SK-N-SH (cell line): ENCODE results near the gene GPC5. TPM values are rescaled to one million over a fixed set of nuclear protein-coding genes. Genes with fewer than 3 reads are reported as not detected.

Experiments used
- CTCF ChIA-PET: fragments of 300-600, 350-600 bp; formaldehyde crosslinking; extraction: SDS; loops from one replicate; lab custom pipeline; 2021; lab: Yijun Ruan, JAX
- POLR2A ChIA-PET: fragments of 350-600 bp; sonication (Branson Sonifier 250); formaldehyde crosslinking; extraction: SDS; loops from one replicate; lab custom pipeline; 2020; ENCODE audit warnings: antibody characterized with exemption, inconsistent platforms; lab: Yijun Ruan, JAX
- DNase-seq: peaks from one replicate; pipeline ENCODE4 v3.0.0; 2012
- H2AFZ ChIP-seq: fragments of 200-600 bp; sonication (generic); 2 replicates; pipeline ENCODE4 v1.8.1; 2016; ENCODE audit warnings: antibody characterized with exemption, mild to moderate bottlenecking, low read depth
- H3F3A ChIP-seq: fragments of 200-600 bp; sonication (generic); replicated peaks from 2 replicates; pipeline ENCODE3; 2016; ENCODE audit warnings: antibody characterized with exemption, mild to moderate bottlenecking; ENCODE audit not compliant: insufficient read depth
- H3K27ac ChIP-seq, 2 experiments: fragments of 200-500 bp in 1 of 2; fragments of 200-600 bp in 1 of 2; sonication (Bioruptor generic) in 1 of 2; sonication (generic), shearing (Covaris generic) in 1 of 2; 2 replicates each; pipeline versions ENCODE4 v1.5.1 to v1.6.1; 2014 to 2016; ENCODE audit warnings: low read depth in 2 of 2, inconsistent platforms in 1 of 2, low read length in 1 of 2, mild to moderate bottlenecking in 1 of 2, mixed read lengths in 1 of 2
- H3K27me3 ChIP-seq: fragments of 200-600 bp; sonication (generic), shearing (Covaris generic); 2 replicates; pipeline ENCODE4 v1.6.1; 2016; ENCODE audit warnings: mixed run types; ENCODE audit not compliant: insufficient read depth
- H3K36me3 ChIP-seq, 2 experiments: fragments of 200-500 bp in 1 of 2; fragments of 200-600 bp in 1 of 2; sonication (Bioruptor generic) in 1 of 2; sonication (generic) in 1 of 2; replicated peaks in 1 of 2; 2 replicates each; pipeline versions ENCODE3 to v1.5.1; 2014 to 2016; ENCODE audit warnings: low read length in 1 of 2, mild to moderate bottlenecking in 1 of 2; ENCODE audit not compliant: insufficient read depth in 2 of 2, control insufficient read depth in 1 of 2
- H3K4me1 ChIP-seq, 2 experiments: fragments of 200-500 bp in 1 of 2; fragments of 200-600 bp in 1 of 2; sonication (Bioruptor generic) in 1 of 2; sonication (generic), shearing (Covaris generic) in 1 of 2; 2 replicates each; pipeline versions ENCODE4 v1.5.1 to v1.6.1; 2014 to 2016; ENCODE audit warnings: low read depth in 1 of 2, low read length in 1 of 2, mixed run types in 1 of 2; ENCODE audit not compliant: insufficient read depth in 2 of 2, control insufficient read depth in 1 of 2
- H3K4me2 ChIP-seq: fragments of 200-600 bp; sonication (generic), shearing (Covaris generic); 2 replicates; pipeline ENCODE4 v1.6.1; 2017; ENCODE audit warnings: mixed run types
- H3K4me3 ChIP-seq, 2 experiments: fragments of 200-500 bp in 1 of 2; fragments of 200-600 bp in 1 of 2; sonication (Bioruptor generic) in 1 of 2; sonication (generic), shearing (Covaris generic) in 1 of 2; 2 replicates each; pipeline versions ENCODE4 v1.5.1 to v1.8.1; 2014 to 2016; ENCODE audit warnings: low read depth in 2 of 2, inconsistent platforms in 1 of 2, low read length in 1 of 2, mild to moderate bottlenecking in 1 of 2, mixed read lengths in 1 of 2, moderate library complexity in 1 of 2
- H3K79me2 ChIP-seq: fragments of 200-600 bp; sonication (generic); 2 replicates; pipeline ENCODE4 v1.8.1; 2017; ENCODE audit warnings: mild to moderate bottlenecking; ENCODE audit not compliant: insufficient read depth
- H3K9ac ChIP-seq: fragments of 200-600 bp; sonication (generic); 2 replicates; pipeline ENCODE4 v1.6.1; 2017; ENCODE audit warnings: mixed run types
- H3K9me2 ChIP-seq: fragments of 200-600 bp; sonication (generic); 2 replicates; pipeline ENCODE4 v1.6.1; 2017; ENCODE audit warnings: mixed run types
- H3K9me3 ChIP-seq: fragments of 200-600 bp; sonication (generic); 2 replicates; pipeline ENCODE4 v1.6.1; 2017; ENCODE audit warnings: mixed run types, mild to moderate bottlenecking, moderate library complexity
- H4K20me1 ChIP-seq: fragments of 200-600 bp; sonication (generic); 2 replicates; pipeline ENCODE4 v1.6.1; 2017; ENCODE audit warnings: mild to moderate bottlenecking, mixed run types; ENCODE audit not compliant: insufficient read depth
- ELF1 ChIP-seq: IDR thresholded peaks from 2 replicates; pipeline ENCODE4 v1.4.0; 2012
- EP300 ChIP-seq, 2 experiments: IDR thresholded peaks; 2 replicates each; pipeline versions ENCODE4 v1.4.0 to v1.6.1; 2012; ENCODE audit warnings: borderline replicate concordance in 1 of 2, low read depth in 1 of 2, low read length in 1 of 2
- FOSL2 ChIP-seq: IDR thresholded peaks from 2 replicates; pipeline ENCODE4 v1.4.0; 2012; ENCODE audit warnings: low read depth, mild to moderate bottlenecking, moderate library complexity, borderline replicate concordance
- JUND ChIP-seq: IDR thresholded peaks from 2 replicates; pipeline ENCODE4 v1.4.0; 2012
- MEF2A ChIP-seq: IDR thresholded peaks from 2 replicates; pipeline ENCODE4 v1.4.0; 2012; ENCODE audit warnings: low read depth, borderline replicate concordance
- NRF1 ChIP-seq: IDR thresholded peaks from 2 replicates; pipeline ENCODE4 v1.6.1; 2012; ENCODE audit warnings: low read depth, mild to moderate bottlenecking, low read length
- POLR2AphosphoS5 ChIP-seq: IDR thresholded peaks from 2 replicates; pipeline ENCODE4 v1.6.1; 2012; ENCODE audit warnings: low read depth, low read length
- RAD21 ChIP-seq: IDR thresholded peaks from 2 replicates; pipeline ENCODE4 v1.6.1; 2012; ENCODE audit warnings: mild to moderate bottlenecking, low read length
- RCOR1 ChIP-seq: fragments of 150-350 bp; IDR thresholded peaks from 2 replicates; pipeline ENCODE4 v1.6.1; 2017; ENCODE audit warnings: antibody characterized with exemption, low read length
- RFX5 ChIP-seq: IDR thresholded peaks from 2 replicates; pipeline ENCODE4 v1.6.1; 2012; ENCODE audit warnings: mild to moderate bottlenecking, improper control_type of control experiment, low read length
- RXRA ChIP-seq: IDR thresholded peaks from 2 replicates; pipeline ENCODE4 v1.4.0; 2012; ENCODE audit warnings: low read depth, mild to moderate bottlenecking, borderline replicate concordance
- SIN3A ChIP-seq: IDR thresholded peaks from 2 replicates; pipeline ENCODE4 v1.6.1; 2012; ENCODE audit warnings: low read depth, mild to moderate bottlenecking, low read length, moderate library complexity, borderline replicate concordance
- SMC3 ChIP-seq: IDR thresholded peaks from 2 replicates; pipeline ENCODE4 v1.6.1; 2012; ENCODE audit warnings: low read depth, low read length, improper control_type of control experiment
- TAF1 ChIP-seq: IDR thresholded peaks from 2 replicates; pipeline ENCODE4 v1.6.1; 2012; ENCODE audit warnings: low read depth, mild to moderate bottlenecking, low read length, moderate library complexity, borderline replicate concordance
- TCF12 ChIP-seq: IDR thresholded peaks from 2 replicates; pipeline ENCODE4 v1.4.0; 2012
- WGBS: methylation state at CpG from one replicate; pipeline ENCODE4 v1.1.6; 2017; ENCODE audit warnings: low lambda C conversion rate; 5-methylcytosine and 5-hydroxymethylcytosine counted together
- polyA plus RNA-seq, 3 experiments: library from polyadenylated mRNA; depleted of rRNA; stranded (reverse); fragments of >200 nt; gene quantifications; 2 replicates each; pipeline ENCODE4 v1.2.3, GENCODE V29; 2012
- TF ChIP-seq, protein P1 (sequence below): fragments of 150-350 bp; IDR thresholded peaks from 2 replicates; pipeline ENCODE4 v1.6.1; 2017; ENCODE audit warnings: antibody characterized with exemption, low read length, low read depth, borderline replicate concordance
- TF ChIP-seq, protein P2 (sequence below): IDR thresholded peaks from 2 replicates; pipeline ENCODE4 v1.4.0; 2012; ENCODE audit warnings: low read depth
- TF ChIP-seq, protein P3 (sequence below): IDR thresholded peaks from 2 replicates; pipeline ENCODE4 v1.4.0; 2012; ENCODE audit warnings: low read depth, borderline replicate concordance
- TF ChIP-seq, protein P4 (sequence below): IDR thresholded peaks from 2 replicates; pipeline ENCODE4; 2012

The GPC5 gene
- polyA plus RNA-seq, 1 of the 3 experiments (the other 2 are of a cell fraction), result 0.03 TPM

DNA sequence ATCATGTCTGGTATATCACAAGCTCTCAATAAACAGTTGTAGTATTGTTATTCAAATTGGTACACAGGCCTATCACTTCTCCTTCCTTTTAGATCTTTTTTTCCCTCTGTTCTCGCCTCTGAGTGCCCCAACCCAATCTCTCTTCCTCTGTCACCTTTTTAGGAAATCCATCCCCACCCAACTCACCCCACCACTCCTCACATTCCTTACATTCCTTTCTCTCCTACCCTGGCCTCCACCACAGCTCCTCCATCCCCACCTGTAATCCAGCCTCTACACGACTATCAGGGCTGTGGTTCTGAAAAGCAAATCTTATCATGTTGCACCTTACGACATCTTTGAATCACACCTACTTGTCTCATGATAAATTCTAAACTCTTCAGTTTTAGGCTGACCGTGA lies 1282.8 kb downstream of the GPC5 start:
- no peaks in the 10 kb centered on the region for H3K9me2 ChIP-seq
- POLR2A ChIA-PET, result no interaction called here
- CTCF ChIA-PET, result no interaction called here
- H4K20me1 ChIP-seq, result no peaks in the 10 kb centered on the region
- H3K9ac ChIP-seq, result no peak overlapping the region
- H3K4me3 ChIP-seq, result no peak overlapping the region
- no peak overlapping the region for H2AFZ ChIP-seq
- no peaks in the 10 kb centered on the region for H3K36me3 ChIP-seq
- WGBS, result 62% methylated on average over 4 of the region's 4 CpGs
- no peaks in the 10 kb centered on the region for H3F3A ChIP-seq
- H3K9me3 ChIP-seq, result no peaks in the 10 kb centered on the region
- no peaks in the 10 kb centered on the region for H3K27me3 ChIP-seq
- no peak for DNase-seq
- H3K27ac ChIP-seq, result no peak overlapping the region
- no peak overlapping the region for H3K4me2 ChIP-seq
- H3K4me1 ChIP-seq, result no peaks in the 10 kb centered on the region
- H3K79me2 ChIP-seq, result no peaks in the 10 kb centered on the region
- no peak for TF ChIP-seq SMC3
- TF ChIP-seq POLR2AphosphoS5, result no peak
- no peak for TF ChIP-seq RCOR1
- TF ChIP-seq, protein P1, sequence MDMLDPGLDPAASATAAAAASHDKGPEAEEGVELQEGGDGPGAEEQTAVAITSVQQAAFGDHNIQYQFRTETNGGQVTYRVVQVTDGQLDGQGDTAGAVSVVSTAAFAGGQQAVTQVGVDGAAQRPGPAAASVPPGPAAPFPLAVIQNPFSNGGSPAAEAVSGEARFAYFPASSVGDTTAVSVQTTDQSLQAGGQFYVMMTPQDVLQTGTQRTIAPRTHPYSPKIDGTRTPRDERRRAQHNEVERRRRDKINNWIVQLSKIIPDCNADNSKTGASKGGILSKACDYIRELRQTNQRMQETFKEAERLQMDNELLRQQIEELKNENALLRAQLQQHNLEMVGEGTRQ, result no peak
- TF ChIP-seq RFX5, result no peak
- TF ChIP-seq ELF1, result no peak
- no peak for TF ChIP-seq NRF1
- no peak for TF ChIP-seq JUND
- no peak for TF ChIP-seq RAD21
- no peak for TF ChIP-seq SIN3A
- TF ChIP-seq, protein P2, sequence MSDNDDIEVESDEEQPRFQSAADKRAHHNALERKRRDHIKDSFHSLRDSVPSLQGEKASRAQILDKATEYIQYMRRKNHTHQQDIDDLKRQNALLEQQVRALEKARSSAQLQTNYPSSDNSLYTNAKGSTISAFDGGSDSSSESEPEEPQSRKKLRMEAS, result no peak
- TF ChIP-seq, protein P3, sequence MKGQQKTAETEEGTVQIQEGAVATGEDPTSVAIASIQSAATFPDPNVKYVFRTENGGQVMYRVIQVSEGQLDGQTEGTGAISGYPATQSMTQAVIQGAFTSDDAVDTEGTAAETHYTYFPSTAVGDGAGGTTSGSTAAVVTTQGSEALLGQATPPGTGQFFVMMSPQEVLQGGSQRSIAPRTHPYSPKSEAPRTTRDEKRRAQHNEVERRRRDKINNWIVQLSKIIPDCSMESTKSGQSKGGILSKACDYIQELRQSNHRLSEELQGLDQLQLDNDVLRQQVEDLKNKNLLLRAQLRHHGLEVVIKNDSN, result no peak
- TF ChIP-seq FOSL2, result no peak
- no peak for TF ChIP-seq TAF1
- no peak for TF ChIP-seq TCF12
- TF ChIP-seq, protein P4, sequence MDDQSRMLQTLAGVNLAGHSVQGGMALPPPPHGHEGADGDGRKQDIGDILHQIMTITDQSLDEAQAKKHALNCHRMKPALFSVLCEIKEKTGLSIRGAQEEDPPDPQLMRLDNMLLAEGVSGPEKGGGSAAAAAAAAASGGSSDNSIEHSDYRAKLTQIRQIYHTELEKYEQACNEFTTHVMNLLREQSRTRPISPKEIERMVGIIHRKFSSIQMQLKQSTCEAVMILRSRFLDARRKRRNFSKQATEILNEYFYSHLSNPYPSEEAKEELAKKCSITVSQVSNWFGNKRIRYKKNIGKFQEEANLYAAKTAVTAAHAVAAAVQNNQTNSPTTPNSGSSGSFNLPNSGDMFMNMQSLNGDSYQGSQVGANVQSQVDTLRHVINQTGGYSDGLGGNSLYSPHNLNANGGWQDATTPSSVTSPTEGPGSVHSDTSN, result no peak
- TF ChIP-seq EP300 (IDR thresholded peaks at IDR 0.05; ENCODE audit: borderline replicate concordance in 1 of 2, low read depth in 1 of 2, low read length in 1 of 2), result no peak
- TF ChIP-seq MEF2A, result no peak

DNA sequence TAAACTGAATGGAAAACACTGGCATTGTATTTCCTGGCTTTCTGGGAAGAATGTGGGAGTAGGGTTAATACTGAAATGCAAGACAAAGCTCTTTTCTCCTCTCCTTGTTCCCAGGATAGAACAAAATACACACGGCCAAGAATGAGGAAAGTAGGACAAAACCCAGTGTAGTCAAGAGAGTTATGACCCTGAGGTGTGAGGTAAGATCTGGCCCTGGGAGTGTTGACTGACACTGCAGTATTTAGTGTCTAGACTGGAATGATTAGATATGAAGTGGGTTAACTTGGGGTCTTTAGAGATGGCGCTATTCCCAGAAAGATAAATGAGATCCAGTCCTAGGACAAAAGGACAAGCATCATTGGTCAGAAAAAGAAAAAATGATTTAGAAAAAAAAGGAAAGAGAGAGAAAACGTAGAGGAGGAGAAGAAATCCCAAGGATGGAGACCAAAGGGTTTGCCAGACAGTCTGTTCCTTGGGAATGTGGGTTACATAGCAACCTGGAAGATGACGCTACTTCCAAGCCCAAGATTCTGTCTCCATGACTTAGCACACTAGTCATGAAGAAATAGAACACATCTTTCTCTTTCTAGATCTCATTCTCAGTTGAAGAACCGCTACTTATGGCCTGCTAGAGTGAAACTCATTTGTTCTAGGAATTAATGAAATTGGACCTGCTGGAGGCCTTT lies 1284.6 kb downstream of the GPC5 start:
- 54% methylated on average over 5 of the region's 5 CpGs for WGBS
- POLR2A ChIA-PET, result no interaction called here
- no peak overlapping the region for H3K4me3 ChIP-seq
- no peaks in the 10 kb centered on the region for H3K4me1 ChIP-seq
- no peak overlapping the region for H3K4me2 ChIP-seq
- H3K27ac ChIP-seq, result no peak overlapping the region
- CTCF ChIA-PET, result no interaction called here
- no peaks in the 10 kb centered on the region for H3K9me2 ChIP-seq
- H3K79me2 ChIP-seq, result no peaks in the 10 kb centered on the region
- H3K36me3 ChIP-seq, result no peaks in the 10 kb centered on the region
- no peaks in the 10 kb centered on the region for H3K9me3 ChIP-seq
- DNase-seq, result no peak
- TF ChIP-seq RXRA, result no peak
- no peak for TF ChIP-seq TCF12
- H2AFZ ChIP-seq, result no peak overlapping the region
- H3K27me3 ChIP-seq, result no peaks in the 10 kb centered on the region
- H3K9ac ChIP-seq, result no peak overlapping the region
- H3F3A ChIP-seq, result no peaks in the 10 kb centered on the region
- no peaks in the 10 kb centered on the region for H4K20me1 ChIP-seq
